Stimulated activated CD4-positive, alpha-beta T cell treated with anti-CD3 and anti-CD28 coated beads, Interleukin-4, amount 100 ng/mL, for 48 hours (primary cell): ENCODE measurements around the gene MANF.
"Not testable (repeated sequence)": the region's sequence is repeated elsewhere in the genome, so short reads cannot be mapped to it uniquely, and the experiment has no call there.

ENCODE experiments used
- DNase-seq, 2 donors: peaks; one replicate each; pipeline ENCODE4 v3.0.0-alpha.2; 2020; ENCODE audit warnings: low read depth in 2 of 2

Gene MANF

DNA sequence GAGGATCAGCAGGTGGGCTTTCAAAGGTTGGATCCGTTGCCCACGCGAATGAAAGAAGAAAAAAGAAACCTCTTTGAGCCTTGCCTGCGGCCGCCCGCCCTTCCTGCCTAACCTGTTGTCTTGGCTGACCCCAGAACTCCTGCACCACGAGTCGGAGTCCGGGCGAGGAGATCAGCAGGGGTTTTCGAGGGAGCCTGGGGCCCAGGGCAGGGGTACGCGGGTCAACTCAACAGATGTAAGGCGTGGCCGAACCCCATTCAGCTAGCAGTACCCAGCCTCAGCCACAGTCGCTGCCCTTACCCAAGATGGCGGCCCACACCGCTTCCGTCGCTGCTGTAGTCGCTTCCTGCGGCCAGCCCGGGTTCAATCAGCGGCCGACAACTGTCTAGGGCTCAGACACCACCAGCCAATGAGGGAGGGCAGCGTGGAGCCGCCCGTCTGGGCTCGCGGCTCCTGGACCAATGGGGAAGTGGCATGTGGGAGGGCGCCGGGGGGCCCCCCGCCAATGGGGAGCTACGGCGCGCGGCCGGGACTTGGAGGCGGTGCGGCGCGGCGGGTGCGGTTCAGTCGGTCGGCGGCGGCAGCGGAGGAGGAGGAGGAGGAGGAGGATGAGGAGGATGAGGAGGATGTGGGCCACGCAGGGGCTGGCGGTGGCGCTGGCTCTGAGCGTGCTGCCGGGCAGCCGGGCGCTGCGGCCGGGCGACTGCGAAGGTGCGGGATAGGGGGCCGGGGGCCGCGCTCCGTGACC is at the start of gene MANF:
MANF (plus strand) TSS at position 566 of the 748 bp plus-strand sequence; CDS start at position 618, 52 bp downstream.
- peak; percentile 90 to 96 for DNase-seq

GRCh38 chr3:51336261-51336660 is 48.8 kb upstream of the MANF start:
- DNase-seq: no peak

DNA sequence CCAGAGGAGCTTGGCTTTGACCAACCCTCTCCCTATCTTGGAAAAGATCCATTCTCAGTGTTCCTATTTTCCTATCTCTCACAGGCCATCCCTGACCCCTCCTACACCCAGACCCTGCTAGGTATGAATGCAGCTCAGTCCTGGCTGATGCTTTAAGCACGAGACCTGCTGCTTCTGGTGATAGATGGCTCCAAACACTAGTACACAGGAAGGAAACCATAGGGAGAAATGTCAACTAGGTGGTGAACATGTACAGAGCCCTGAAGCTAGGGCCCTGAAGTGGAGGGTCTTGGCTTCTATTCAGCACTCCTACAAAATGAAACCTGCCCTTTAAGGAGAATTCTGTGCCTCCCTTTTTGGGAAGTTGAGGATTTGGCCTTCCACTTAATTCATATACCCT is 47.4 kb upstream of the MANF start:
- DNase-seq: no peak

DNA sequence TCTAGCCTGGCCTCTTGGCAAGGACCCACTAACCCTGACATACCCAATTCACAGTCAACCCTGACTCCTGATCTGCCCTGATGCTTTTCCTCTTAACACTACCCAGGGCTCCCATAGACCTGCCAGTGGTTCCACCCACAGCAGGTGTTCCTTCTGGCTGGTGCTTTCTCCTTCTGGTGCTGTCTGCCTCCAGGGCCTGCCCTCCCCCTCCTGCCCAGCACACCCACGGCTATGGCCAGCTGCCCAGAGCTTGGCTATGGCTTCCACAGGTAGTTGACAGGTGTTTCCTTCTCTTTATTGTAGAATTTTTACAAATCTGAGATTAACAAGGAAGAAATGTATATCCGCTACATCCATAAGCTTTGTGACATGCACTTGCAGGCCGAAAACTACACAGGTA is 46.5 kb upstream of the MANF start:
- no peak for DNase-seq

DNA sequence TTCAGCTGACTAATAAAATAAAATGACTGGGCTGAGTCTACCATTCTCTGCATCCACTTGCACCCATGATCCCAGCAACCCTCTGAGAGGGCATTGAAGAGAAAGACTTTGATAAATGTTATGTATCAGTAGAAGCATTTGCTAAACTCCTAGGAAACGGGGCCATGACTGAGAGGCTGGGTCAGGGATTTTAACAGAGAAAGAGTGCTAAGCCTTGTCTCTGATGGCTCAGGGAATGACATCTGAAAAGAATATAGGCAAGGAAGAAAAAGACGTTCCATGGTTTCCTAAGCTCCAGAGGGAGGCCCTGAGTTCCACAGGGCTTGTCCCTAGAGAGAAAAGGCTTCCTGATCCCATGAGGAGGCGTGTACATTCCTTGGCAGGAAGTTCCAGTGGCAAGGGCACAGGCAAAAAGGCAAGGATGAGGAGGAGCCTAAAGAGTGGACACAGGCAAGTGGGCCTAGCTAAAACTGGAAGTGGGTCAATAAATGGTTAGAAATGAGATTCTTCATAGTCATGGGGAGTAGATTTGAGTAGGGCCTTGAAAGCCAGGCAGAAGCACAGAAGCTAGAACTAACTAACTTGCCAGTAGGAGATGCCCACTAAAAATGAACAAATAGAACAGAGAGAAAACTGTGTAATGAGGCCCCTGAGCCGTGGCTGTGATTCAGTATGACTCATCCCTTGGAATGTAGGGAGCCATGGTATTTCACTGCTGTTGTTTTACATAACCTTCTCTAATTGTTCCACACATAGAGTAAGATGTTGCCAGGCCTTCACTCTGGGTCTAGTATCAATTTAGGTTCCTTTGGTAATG is 44.9 kb upstream of the MANF start:
- no peak for DNase-seq

GRCh38 chr3:51340989-51341636 is 44.0 kb upstream of the MANF start:
- DNase-seq: no peak

- no peak for DNase-seq
Measured at GRCh38 chr3:51343918-51344687, 41.0 kb upstream of the MANF start.

DNA sequence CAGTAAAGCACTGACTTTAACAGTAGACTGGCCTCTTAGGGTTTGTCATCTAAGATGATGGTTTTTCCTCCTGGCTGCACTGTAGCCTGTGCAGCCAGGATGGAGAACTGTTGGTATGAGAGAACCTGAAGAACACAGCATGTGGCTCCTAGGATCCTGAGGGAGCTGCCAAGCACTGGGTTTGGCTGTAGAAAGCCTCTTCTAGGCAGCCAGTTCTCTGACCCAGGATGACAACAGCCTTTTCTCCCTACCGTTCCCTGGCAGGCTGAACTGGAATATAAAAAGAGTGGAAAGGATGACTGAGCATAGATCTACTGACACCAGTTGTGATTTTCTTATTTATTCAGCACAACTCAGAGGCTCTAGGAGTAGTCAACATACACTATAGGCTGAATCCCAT is 34.3 kb upstream of the MANF start:
- DNase-seq: no peak

DNA sequence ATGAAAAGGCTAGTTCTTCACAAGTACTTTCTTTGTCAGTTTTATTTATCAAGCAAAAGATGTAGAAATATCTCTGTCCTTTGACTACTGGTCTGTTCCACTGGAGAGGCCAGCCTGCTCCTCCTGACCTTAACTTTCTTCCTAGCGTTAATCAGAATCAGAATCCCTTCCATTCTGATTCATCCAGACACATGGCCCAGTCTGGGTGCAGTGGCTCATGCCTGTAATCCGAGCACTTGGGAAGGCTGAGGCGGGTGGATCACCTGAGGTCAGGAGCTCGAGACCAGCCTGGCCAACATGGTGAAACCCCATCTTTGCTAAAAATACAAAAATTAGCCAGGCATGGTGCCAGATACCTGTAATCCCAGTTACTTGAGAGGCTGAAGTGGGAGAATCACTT is 32.0 kb upstream of the MANF start:
- no peak for DNase-seq

DNA sequence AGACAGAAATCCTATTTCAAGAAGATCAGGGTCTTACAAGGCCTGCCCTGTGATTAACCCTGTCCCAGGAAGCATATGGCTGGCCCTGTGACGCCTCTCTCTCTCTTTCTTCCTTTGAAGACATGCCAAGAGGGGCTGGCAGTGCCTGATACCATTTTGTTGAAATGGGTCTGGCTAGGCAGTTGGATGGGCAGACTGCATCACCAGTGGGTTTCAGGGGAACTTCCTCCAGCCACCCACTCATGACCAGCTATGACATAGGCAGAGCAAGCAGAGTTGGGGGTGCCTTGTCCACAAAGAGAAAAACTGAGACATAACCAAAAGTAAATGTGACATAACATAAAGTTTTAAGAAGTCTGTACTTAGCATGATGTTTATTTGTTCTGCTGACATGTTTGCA is 31.4 kb upstream of the MANF start:
- DNase-seq: no peak

DNA sequence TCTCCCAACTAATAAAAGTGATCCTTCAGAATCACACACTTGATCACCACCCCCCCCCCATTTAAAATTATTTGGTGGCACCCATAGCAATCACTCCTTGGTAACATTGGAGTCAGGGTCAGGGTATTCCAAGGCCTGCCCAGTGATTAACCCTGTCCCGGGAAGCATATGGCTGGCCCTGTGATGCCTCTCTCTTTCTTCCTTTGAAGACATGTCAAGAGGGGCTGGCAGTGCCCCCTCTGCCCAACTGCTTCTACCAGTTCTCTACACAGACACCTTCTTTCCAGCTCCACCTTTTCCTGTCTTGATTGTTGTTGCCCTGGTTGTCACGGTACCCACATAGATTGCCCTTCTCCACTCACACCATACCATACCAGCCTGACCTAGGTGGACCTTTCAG is 30.9 kb upstream of the MANF start:
- DNase-seq: no peak

DNA sequence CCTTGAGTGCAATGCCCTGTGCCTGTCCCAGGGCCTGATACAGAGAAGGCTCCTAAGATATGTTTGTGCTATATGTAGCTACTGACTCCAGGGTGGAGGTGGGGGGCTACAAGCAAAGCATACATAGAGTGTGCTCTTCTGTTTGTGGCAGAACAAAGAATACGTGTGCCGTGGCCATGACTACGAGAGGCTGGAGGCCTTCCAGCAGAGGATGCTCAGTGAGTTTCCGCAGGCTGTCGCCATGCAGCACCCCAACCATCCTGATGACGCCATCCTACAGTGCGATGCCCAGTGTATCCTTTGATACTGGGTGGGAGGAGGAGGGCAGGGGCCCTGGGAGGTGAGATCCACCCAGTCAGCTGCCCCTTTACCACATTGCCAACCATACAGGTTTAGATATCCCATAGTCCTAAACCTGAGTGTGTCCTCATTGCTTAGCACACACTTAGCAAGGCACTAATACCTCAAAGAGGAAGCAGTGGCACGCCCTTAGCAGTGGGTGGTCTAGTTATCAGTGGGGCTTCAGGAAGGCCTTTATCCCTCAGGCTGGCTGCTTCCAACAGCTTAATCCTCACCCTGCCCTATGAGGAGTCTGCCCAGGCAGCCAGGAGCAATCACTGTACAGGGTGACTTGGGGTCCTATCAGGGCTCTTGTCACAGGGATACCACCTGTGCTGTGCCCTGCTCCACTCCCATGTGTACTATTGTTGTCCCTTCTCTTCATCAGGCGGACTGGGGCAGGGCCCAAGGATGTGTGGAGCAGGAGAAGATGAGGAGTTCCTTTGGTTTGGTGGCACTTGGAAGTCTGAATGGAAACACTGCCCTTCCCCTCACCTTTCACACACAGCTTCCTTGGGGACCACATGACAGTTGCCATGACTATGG is 30.1 kb upstream of the MANF start:
- DNase-seq: no peak

DNA sequence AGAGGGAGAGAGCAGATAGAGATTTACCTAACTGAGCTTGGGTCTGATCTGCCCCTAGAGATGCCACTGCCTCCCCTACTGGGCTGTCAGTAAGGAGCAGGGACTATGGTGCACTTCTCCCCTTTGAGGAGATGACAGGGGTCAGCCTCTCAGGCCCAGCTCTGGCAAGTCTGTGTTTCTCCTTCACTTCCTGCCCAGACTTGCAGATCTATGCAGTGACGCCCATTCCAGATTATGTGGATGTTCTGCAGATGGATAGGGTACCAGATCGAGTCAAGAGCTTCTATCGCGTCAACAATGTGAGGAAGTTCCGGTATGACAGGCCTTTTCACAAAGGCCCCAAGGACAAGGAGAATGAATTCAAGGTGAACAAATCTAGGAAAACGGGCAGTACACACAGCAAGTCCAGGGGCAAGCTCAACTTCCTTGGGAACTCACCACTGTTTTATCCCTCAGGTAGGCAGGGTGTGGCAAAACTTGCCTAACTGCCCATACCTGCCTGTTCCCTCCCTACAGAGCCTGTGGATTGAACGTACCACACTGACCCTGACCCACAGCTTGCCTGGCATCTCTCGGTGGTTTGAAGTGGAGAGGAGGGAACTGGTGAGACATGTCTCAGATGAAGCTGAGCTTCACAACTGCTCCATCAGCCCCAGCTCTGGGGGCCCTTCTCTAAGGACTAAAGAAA is 29.1 kb upstream of the MANF start:
- no peak for DNase-seq

- no peak for DNase-seq
Measured at GRCh38 chr3:51357856-51358255, 27.2 kb upstream of the MANF start.

DNA sequence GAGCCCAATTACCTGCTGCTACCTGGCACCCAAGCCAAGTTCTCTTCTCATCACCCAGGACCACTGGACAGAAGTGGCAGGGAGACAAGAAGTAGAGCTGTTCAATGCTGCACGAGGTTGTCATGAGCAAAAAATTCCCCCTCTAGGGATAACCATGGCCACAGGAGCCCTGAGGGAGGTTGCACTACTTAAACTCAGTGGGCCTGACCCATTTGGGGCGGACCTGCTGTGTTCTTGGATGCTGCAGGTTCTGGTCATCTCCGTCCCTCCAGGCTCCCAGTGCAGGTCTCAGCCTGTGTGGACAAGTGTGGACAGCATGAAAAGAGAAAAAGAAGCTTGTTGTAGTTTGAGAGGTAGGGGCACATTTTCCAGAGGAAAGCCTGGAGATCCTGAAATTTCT is 26.1 kb upstream of the MANF start:
- DNase-seq: no peak

GRCh38 chr3:51360806-51361205 is 24.3 kb upstream of the MANF start:
- no peak for DNase-seq

DNA sequence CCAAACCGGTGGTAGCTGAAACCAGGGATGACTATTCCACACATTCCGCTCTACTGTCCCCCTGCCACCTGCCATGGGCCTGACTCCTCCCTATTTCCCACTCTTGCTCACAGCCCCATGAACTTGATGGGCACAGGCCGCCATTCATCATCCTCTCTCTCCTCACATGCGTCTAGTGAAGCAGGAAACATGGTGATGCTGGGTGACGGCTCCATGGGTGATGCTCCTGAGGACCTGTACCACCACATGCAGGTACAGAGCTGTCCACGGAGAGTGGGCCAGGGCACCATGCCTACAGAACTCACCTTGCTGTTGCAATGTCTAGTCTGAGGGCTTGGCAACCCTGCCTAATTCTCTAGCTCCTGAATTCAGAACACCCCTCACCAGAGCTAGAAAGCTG is 23.3 kb upstream of the MANF start:
- DNase-seq: no peak

DNA sequence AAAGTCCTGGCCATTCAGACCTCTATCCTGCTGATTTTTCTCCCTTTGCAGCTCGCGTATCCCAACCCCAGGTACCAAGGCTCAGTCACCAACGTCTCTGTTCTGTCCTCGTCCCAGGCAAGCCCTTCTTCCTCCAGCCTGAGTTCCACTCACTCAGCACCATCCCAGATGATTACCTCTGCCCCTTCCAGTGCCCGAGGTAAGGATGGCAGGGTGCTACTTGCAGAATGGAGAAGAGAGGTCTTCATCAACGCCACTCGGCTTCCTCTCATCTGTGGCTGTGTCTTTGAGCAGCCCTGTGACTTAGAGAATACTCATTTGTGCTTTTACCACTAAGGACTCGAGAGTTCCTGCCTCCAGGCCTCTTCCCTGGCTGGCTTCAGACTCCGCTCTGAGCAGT is 22.6 kb upstream of the MANF start:
- no peak for DNase-seq

DNA sequence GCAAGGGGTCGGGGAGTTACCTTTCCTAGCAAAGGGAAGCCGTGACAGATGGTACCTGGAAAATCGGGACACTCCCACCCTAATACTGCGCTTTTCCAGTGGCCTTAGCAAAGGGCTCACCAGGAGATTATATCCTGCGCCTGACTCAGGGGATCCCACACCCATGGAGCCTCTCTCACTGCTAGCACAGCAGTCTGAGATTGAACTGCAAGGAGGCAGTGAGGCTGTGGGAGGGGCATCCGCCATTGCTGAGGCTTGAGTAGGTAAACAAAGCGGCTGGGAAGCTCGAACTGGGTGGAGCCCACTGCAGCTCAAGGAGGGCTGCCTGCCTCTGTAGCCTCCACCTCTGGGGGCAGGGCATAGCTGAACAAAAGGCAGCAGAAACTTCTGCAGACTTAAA is 16.8 kb upstream of the MANF start:
- DNase-seq: not testable (repeated sequence)

DNA sequence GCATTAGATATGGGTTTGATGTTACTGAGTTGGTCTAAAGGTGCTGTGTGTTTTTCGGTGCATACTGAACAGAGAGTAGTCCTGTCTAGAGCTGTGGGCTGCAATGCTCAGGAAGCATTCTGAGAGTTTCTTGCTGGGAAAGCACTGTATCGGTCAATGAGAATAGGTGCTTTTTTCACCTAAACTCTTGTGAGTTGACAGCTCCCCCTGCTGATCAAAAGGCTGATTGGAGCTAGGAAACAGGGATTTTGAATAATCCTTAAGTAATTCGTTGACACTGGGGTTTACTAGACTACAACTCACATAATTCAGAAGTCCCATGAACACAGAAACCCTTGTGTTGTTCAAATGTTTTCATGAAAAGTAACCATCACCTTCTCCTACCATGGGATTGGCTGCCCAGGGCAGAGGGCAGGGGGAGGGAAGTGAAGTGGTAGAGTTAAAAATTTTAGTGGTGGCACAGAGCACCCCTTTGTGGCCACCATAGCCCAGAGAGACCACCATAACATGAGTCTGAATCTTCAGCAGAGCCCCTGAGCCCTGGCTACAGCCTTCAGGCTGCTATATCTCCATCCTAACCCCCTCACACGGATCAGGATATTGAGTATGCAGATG is 13.0 kb upstream of the MANF start:
- peak; percentile 41 to 44 for DNase-seq
